HL-60 (cell line): ENCODE data around the gene AGAP3.

ENCODE experiments used
- DNase-seq, 2 experiments: peaks; one replicate each; pipeline ENCODE4 v3.0.0-alpha.2; 2010 to 2020; ENCODE audit warnings: low read depth in 1 of 2, low spot score in 1 of 2
- H3K27ac ChIP-seq: fragments of 250-450 bp; sonication (Bioruptor Pico); replicated peaks from 2 replicates; pipeline ENCODE4 v1.5.1; 2020; ENCODE audit warnings: mild to moderate bottlenecking, moderate library complexity
- H3K27me3 ChIP-seq: fragments of 250-450 bp; sonication (Bioruptor Pico); 2 replicates; pipeline ENCODE4 v1.5.1; 2021; ENCODE audit warnings: mild to moderate bottlenecking, moderate library complexity; ENCODE audit not compliant: insufficient read depth, poor library complexity, severe bottlenecking
- H3K4me3 ChIP-seq: replicated peaks from 2 replicates; pipeline ENCODE4 v1.5.1; 2011; ENCODE audit warnings: mild to moderate bottlenecking, control low read depth, low read length; ENCODE audit not compliant: insufficient read depth
- GABPA ChIP-seq: IDR thresholded peaks from 2 replicates; pipeline ENCODE4 v1.6.1; 2012; ENCODE audit warnings: low read depth
- POLR2AphosphoS5 ChIP-seq: IDR thresholded peaks from 2 replicates; pipeline ENCODE4 v1.6.1; 2012; ENCODE audit warnings: low read depth
- REST ChIP-seq: IDR thresholded peaks from 2 replicates; pipeline ENCODE4 v1.6.1; 2012; ENCODE audit warnings: low read depth; ENCODE audit not compliant: insufficient replicate concordance
- SPI1 ChIP-seq: IDR thresholded peaks from 2 replicates; pipeline ENCODE4 v1.6.1; 2012; ENCODE audit warnings: low read depth, mild to moderate bottlenecking, borderline replicate concordance
- TF ChIP-seq, protein P1 (sequence below): IDR thresholded peaks from one replicate; pipeline ENCODE4 v1.5.1; 2011; ENCODE audit warnings: low read length, control low read depth, inconsistent platforms; ENCODE audit not compliant: insufficient read depth

AGAP3 gene

GRCh38 chr7:151172273-151173141 is 86.2 kb downstream of the AGAP3 start:
- DNase-seq = peak; percentile 50 to 69
- Histone ChIP-seq H3K27me3 (peaks cover 22% of the 10 kb centered on the region), H3K4me3 (no peak overlapping the region), H3K27ac (no peak overlapping the region)
- TF ChIP-seq, protein P1, sequence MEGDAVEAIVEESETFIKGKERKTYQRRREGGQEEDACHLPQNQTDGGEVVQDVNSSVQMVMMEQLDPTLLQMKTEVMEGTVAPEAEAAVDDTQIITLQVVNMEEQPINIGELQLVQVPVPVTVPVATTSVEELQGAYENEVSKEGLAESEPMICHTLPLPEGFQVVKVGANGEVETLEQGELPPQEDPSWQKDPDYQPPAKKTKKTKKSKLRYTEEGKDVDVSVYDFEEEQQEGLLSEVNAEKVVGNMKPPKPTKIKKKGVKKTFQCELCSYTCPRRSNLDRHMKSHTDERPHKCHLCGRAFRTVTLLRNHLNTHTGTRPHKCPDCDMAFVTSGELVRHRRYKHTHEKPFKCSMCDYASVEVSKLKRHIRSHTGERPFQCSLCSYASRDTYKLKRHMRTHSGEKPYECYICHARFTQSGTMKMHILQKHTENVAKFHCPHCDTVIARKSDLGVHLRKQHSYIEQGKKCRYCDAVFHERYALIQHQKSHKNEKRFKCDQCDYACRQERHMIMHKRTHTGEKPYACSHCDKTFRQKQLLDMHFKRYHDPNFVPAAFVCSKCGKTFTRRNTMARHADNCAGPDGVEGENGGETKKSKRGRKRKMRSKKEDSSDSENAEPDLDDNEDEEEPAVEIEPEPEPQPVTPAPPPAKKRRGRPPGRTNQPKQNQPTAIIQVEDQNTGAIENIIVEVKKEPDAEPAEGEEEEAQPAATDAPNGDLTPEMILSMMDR = peak; percentile 99
- TF ChIP-seq REST (no peak), GABPA (no peak)

DNA sequence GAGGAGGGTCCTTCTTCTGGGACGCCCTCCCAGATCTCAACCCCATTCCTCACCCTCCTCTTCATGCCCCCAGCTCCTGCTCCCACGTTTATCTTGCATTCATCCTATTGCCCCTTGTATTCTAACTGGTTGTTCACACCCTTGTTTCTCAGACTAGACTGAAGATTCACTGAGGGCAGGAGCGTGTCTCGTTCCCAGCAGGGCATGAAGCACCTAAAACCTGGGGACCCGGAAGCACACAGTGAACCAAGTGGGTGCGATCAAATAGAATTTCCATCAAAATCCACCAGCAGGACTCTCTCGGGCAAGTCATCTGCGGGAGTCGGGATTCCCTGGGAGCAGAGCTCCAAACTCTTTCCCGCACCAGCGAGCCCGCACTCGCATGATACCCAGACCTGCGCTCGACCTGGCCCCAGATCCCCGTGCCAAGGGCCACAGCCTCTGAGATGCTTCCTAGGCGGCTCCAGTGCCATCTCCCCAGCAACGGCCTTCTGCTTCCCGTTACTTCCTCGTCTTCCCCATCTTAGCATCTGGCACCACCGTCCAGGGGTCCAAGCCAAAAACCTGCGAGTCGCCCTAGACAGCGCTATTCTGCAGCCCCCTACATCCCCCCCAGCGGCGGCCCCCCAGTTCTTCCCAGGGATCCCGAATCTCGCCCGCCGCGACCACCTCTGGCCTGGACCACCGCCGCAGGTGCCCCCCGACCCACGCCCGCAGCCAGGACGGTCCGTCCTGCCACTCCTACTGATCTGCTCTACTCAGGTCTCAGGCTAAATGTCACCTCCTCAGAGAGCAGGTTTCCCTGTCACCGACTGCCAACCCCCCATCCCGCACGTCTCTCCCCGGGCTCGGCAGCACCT is 87.3 kb downstream of the AGAP3 start:
- Histone ChIP-seq H3K27me3 (peaks cover 18% of the 10 kb centered on the region), H3K4me3 (no peak overlapping the region), H3K27ac (no peak overlapping the region)
- TF ChIP-seq, protein P1 = no peak
- TF ChIP-seq GABPA (no peak), REST (no peak), POLR2AphosphoS5 (no peak), SPI1 (no peak)
- DNase-seq = no peak

GRCh38 chr7:151174246-151175046 is 88.2 kb downstream of the AGAP3 start:
- Histone ChIP-seq H3K27me3 (peaks cover 12% of the 10 kb centered on the region), H3K27ac (no peak overlapping the region), H3K4me3 (no peak overlapping the region)
- no peak for TF ChIP-seq GABPA
- TF ChIP-seq SPI1 = no peak
- TF ChIP-seq REST = no peak
- TF ChIP-seq, protein P1 = no peak
- no peak for TF ChIP-seq POLR2AphosphoS5
- no peak for DNase-seq
